ENCODE data around the gene IL2.

GRCh38 chr4:122489061-122489460 lies 32.5 kb upstream of the IL2 start:
- TF ChIP-seq CTCF (conservative IDR thresholded peaks at IDR 0.05) (no peak), ZFX (IDR thresholded peaks at IDR 0.05) (no peak)

All from C4-2B (cell line).